GM19395 (cell line): ENCODE results near the gene USP12.

Experiments used
- ATAC-seq: cut with Tn5 transposase; IDR thresholded peaks from one replicate; pipeline ENCODE4 v1.9.1; 2021; ENCODE audit warnings: mild to moderate bottlenecking, moderate library complexity; ENCODE audit not compliant: unreplicated experiment

The USP12 gene

DNA sequence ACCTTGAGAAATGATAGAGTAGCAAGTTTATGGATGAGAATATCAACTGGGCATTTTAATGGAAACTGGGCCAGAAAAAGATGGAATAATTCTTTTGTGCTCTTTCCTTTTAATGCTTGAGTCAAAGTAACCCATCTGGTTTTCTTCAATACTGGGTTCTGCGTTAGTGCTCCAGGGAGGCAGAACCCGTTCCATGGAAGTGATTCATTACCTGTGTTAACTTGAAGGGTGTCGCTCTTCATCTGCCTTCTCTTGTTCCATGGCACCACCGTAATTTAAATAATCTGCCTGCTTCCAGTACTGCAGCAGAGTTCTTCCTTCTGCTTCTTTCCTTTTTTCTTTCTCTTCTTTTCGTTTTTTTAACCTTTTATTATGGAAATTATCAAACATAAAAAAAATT is 14.7 kb upstream of the USP12 start:
- no peak for ATAC-seq

DNA sequence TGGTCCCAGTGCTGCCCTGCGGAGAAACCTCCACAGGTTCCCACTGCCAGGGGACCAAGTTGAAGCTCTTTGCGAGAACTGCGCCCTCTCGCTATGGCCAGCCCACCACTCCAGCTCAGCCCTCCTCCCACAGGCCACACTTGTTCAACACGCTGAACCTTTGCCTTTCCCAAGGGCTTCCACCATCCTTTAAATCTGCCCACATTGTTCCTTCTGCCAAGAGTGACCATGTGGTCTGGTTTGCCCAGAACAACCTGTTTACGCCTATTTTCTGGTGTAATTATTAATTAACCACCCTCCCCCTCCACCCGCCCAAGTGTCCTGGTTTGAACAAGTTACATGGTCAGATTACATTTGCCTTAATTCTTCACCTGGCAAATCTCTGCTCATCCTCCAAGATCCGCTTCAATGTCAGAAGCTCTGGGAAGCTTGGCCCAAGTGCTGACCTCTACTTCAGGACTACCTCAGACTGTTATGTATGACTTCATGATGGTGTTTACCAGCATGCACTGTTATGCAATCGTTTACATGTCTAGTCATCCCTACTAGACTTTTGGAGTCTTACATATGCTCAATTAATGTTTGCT is 12.0 kb upstream of the USP12 start:
- ATAC-seq, result no peak

- ATAC-seq, result no peak
Observed at GRCh38 chr13:27182844-27183497, 11.4 kb upstream of the USP12 start.

DNA sequence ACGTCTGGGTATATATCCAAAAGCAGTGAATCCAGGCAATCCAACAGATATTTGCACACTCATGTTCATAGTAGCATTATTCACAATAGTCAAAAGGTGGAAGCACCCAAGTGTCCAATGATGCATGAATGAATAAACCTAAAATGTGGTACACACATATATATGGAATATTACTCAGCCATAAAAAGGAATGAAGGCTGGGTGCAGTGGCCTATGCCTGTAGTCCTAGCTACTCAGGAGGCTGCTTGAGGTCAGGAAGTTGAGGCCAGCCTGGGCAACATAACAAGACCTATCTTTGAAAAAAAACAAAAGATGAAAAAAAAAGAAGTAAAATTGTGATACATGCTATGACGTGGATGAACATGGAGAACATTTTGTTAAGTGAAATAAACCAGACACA is 10.4 kb upstream of the USP12 start:
- ATAC-seq, result no peak

- ATAC-seq, result no peak
Observed at GRCh38 chr13:27177852-27178251, 6.2 kb upstream of the USP12 start.

- no peak for ATAC-seq
Observed at GRCh38 chr13:27176470-27177410, 5.1 kb upstream of the USP12 start.

DNA sequence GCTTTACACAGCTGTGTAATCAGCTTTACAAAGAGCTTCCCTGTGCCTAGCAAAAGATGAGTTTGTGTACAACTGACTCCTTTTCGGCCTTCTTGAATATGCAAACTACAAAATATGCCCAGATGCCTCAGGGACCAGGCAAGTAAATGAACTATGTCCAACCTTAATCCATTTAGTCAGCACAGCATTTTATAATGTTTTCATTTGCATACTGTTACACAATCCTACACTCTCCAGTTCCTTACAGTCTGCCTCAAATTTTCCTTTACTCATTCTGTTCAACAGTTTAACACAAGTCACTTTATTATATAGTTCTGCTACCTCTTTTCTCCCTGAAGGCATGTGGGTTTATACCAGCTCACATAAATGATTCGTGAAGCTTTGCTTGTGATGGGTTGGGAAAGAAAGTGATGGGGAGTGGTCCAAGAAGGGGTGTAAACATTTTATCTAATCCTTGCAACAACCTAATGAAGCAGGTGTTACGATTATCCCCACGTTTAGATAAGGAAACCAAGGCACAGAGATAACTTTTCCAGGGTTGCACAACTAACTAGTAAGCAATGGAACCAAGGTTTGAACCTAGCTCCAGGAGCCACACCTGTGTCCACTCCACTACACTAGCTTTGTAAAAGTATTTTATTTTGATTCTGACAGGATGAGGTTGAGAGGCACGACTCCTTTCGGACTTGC is 3.3 kb upstream of the USP12 start:
- ATAC-seq, result no peak

DNA sequence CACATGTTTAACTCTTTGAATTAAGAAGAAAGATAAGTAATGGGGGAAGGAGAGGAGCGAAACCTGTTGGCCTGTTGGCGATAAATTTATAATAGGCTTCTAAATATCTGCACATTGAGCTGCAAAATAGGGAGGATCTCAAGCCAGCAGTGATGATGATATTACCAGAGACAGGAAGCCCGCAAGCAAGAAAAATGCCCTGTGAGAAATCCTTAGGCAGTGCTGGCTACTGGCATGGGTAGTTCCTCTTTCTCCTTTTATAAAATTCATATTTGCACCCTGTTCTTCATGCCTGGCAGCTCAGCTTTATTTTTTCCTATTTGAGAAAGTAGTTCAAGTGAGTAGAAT is 858 bp upstream of the USP12 start:
- ATAC-seq, result no peak

- ATAC-seq, result peak; percentile 72
Observed at GRCh38 chr13:27171827-27172494, 350 bp upstream of the USP12 start.

DNA sequence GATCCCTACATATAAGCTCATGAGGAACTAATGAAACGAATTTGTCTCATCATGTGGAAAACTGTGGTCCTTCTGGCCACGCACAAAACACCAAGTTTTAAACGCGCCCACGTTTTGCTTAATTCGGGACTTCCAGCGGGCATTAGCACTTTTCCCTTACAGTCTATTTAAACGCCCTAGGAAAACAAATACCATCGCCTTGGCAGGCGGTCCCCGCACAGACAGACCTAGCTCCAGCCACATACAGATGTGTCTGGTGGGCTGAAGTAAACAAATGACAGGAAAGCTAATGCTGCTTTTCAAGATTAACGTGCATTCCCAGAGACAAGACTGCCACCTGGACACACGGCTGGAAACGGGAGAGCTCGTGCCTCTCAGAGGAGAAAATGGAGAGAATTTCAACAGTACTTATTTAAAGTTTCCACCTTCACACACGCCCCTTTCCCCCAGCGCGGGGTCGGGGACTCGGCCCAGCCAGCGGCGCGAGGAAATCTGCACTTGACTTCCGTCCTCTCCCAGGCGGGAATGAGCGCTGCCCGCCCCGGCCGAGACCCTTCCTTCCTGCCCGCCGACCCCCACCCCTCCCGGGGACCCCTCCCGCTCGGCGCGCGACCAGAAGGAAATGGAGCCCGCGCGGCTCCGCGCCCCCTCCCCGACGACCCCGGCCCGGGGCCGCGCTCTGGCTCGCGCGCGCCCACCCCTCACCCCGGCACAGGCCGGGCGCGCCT is 931 bp downstream of the USP12 start:
- peak; percentile 19 for ATAC-seq

DNA sequence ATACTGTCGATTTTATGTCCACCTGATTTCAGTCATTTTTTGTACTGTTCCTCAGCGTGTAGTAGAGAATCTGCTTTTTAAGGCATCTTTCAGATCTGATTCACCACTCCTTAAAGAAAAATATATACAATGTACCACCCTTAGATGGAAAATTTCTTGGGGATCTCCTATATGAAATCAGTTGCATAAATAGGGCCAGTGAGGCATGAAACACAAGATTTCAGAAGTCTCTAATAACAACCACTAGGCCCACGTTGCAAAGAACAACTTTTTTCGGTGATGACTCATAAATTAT is 1.4 kb downstream of the USP12 start:
- peak; percentile 13 for ATAC-seq

- no peak for ATAC-seq
Observed at GRCh38 chr13:27168906-27169657, 2.5 kb downstream of the USP12 start.

DNA sequence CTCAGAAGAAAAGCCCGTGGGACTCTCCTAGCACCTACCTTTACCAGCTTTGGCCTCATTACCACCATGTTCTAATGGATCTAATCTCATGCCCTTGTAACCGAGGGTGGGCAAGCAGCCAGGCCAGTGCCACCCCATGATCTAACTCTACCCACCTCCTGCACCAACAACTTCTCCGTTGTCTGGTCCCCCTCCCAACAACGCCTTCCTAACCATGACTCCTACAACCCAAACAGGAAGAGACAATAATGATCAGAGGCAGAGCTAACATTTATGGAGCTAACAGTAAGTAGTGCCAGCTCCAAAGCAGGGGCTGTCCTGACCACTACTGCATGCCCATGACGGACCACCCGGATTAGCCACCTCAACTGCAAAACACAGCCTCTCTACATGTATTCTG is 3.5 kb downstream of the USP12 start:
- ATAC-seq, result no peak

DNA sequence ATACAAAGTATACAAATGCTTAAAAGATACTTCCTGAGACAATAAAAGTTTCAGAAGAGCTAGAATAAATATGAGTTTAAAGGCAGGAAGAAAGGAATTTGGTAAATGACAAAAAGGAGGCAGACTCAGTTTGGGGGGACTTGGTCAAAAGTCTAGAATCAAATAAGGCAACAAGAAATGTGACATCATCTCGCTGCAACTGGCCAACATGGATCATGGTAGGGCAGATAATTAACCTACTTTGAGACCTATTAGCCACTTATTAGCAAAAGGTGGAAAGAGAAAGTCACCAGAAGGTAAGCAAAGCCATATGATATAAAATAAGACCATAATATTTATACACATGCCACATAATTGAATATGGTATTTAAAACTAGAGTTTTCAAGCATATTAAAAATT is 5.3 kb downstream of the USP12 start:
- ATAC-seq, result no peak

DNA sequence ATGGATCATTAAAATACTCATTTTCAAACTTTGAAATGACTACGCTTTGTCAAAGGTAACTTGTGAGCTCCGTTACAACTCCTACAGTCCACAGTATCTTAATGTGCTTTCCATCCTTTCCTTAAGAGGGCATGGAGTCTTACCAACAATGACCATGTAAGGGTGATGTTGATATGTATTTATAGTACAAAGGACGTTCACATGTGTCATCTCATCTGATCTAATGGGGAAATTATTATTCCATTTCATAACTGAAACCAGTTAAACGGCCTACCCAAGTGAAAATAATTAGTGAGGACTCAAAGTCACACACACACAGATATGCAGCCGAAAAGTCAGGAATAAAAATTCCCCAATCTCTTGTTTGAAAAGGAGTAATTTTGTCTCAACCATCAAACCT is 9.6 kb downstream of the USP12 start:
- no peak for ATAC-seq

DNA sequence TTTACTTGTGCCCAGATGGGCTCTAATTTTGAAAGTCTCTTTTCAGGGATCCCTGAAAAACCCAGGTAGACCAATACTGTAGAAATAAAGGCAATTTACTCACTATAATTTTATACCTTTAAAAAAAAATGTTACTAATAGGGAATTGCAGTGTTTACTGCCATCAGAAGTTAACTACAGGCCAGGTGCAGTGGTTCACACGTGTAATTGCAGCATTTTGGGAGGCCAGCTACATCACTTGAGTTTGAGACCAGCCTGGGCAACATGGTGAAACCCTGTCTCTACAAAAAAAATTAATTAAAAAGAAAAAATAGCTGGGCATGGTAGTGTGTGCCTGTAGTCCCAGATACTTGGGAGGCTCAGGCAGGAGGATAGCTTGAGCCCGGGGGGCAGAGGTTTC is 10.2 kb downstream of the USP12 start:
- ATAC-seq, result no peak

GRCh38 chr13:27160657-27161295 is 10.8 kb downstream of the USP12 start:
- no peak for ATAC-seq

DNA sequence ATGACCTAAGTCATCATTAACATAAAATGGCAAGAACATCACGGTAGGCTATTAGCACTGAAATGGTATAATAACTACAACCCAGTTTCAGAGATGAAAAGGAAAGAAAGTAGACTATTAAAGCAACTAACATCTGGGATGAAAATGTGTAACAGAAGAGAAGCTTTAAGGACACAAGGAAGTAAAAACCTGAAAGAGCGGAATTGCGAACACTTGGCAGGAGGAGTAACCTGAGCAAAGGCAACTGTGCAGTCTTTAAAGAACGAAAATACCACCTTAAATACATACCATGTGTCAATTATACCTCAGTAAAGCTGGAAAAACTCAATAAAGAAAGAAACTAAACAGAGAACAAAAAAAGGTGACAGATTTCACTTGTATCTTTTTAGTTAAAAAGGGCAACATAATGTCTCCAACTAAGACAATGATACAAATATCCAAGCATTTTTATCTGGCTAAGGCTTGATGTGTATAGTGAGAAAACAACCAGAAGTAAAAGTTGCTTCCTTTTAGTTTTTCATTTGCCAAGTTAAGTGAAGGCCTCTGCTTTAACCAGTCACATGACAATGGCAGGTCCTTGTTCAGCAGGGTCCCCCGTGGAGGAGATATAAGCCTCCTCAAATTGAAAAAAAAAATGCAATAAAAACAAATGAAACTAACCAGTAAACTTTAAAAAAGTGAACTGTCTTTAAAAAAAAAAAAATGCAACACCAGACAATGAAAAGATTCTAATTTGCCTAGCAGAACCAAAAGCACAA is 11.6 kb downstream of the USP12 start:
- ATAC-seq, result no peak

DNA sequence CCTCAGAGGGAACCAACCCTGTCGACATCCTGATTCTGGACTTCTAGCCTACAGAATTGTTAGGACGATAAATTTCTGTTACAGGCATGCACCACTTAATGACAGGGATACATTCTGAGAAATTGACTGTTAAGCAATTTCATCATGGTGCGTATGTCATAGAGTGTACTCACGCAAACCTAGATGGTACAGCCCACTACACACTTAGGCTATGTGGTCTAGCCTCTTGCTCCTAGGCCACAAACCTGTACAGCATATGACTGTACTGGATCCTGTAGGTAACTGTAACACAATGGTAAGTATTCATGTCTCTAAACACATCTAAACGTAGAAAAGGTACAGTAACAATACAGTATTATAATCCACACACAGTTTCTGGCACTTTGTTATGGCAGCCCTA is 13.3 kb downstream of the USP12 start:
- ATAC-seq, result no peak
